Measurements from ENCODE around the gene DDB1.
"Not testable (repeated sequence)": the region's sequence is repeated elsewhere in the genome, so short reads cannot be mapped to it uniquely, and the experiment has no call there.

Gene DDB1

GRCh38 chr11:61256710-61257482 lies 76.0 kb downstream of the DDB1 start:
- TF ChIP-seq, protein P1, sequence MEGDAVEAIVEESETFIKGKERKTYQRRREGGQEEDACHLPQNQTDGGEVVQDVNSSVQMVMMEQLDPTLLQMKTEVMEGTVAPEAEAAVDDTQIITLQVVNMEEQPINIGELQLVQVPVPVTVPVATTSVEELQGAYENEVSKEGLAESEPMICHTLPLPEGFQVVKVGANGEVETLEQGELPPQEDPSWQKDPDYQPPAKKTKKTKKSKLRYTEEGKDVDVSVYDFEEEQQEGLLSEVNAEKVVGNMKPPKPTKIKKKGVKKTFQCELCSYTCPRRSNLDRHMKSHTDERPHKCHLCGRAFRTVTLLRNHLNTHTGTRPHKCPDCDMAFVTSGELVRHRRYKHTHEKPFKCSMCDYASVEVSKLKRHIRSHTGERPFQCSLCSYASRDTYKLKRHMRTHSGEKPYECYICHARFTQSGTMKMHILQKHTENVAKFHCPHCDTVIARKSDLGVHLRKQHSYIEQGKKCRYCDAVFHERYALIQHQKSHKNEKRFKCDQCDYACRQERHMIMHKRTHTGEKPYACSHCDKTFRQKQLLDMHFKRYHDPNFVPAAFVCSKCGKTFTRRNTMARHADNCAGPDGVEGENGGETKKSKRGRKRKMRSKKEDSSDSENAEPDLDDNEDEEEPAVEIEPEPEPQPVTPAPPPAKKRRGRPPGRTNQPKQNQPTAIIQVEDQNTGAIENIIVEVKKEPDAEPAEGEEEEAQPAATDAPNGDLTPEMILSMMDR (IDR thresholded peaks at IDR 0.05; ENCODE audit: low read depth, low read length): no peak

GRCh38 chr11:61254403-61255025 lies 78.4 kb downstream of the DDB1 start:
- TF ChIP-seq, protein P1 (IDR thresholded peaks at IDR 0.05; ENCODE audit: low read depth, low read length): peak; percentile 82
- H3K4me3 ChIP-seq (ENCODE audit: low read depth, low read length): no peak overlapping the region

More at GRCh38 chr11:61256710-61257482, 76.0 kb downstream of the DDB1 start:
- no peak overlapping the region for H3K4me3 ChIP-seq (ENCODE audit: low read depth, low read length)

GRCh38 chr11:61252332-61252731 lies 80.6 kb downstream of the DDB1 start:
- not testable (repeated sequence) for H3K4me3 ChIP-seq (ENCODE audit: low read depth, low read length)

- H3K4me3 ChIP-seq (ENCODE audit: low read depth, low read length): not testable (repeated sequence)
These were observed 81.8 kb downstream of the DDB1 start for GRCh38 chr11:61250796-61251765.

Measured in WI38 (cell line).